ENCODE data around the gene PPDPF.
"Not testable (repeated sequence)": the region's sequence is repeated elsewhere in the genome, so short reads cannot be mapped to it uniquely, and the experiment has no call there.

PPDPF gene

GRCh38 chr20:63500902-63501817 is 19.4 kb upstream of the PPDPF start:
- DNase-seq (ENCODE audit: low spot score), result no peak

- DNase-seq (ENCODE audit: low spot score), result peak; percentile 70
Observed at GRCh38 chr20:63501818-63502670, 18.5 kb upstream of the PPDPF start.

- no peak for DNase-seq (ENCODE audit: low spot score)
Observed at GRCh38 chr20:63502671-63503172, 17.8 kb upstream of the PPDPF start.

- no peak for DNase-seq (ENCODE audit: low spot score)
Observed at GRCh38 chr20:63503524-63503923, 17.0 kb upstream of the PPDPF start.

GRCh38 chr20:63504642-63505041 is 15.9 kb upstream of the PPDPF start:
- DNase-seq (ENCODE audit: low spot score), result no peak

GRCh38 chr20:63505281-63505680 is 15.3 kb upstream of the PPDPF start:
- DNase-seq (ENCODE audit: low spot score), result no peak

GRCh38 chr20:63505723-63506122 is 14.8 kb upstream of the PPDPF start:
- no peak for DNase-seq (ENCODE audit: low spot score)

GRCh38 chr20:63507083-63507743 is 13.4 kb upstream of the PPDPF start:
- no peak for DNase-seq (ENCODE audit: low spot score)

- DNase-seq (ENCODE audit: low spot score), result no peak
Observed at GRCh38 chr20:63508072-63508768, 12.3 kb upstream of the PPDPF start.

- no peak for DNase-seq (ENCODE audit: low spot score)
Observed at GRCh38 chr20:63509088-63509564, 11.4 kb upstream of the PPDPF start.

- no peak for DNase-seq (ENCODE audit: low spot score)
Observed at GRCh38 chr20:63513207-63513606, 7.4 kb upstream of the PPDPF start.

GRCh38 chr20:63514520-63514919 is 6.0 kb upstream of the PPDPF start:
- not testable (repeated sequence) for DNase-seq (ENCODE audit: low spot score)

- DNase-seq (ENCODE audit: low spot score), result no peak
Observed at GRCh38 chr20:63517376-63518309, 2.9 kb upstream of the PPDPF start.

- no peak for DNase-seq (ENCODE audit: low spot score)
Observed at GRCh38 chr20:63518351-63518861, 2.2 kb upstream of the PPDPF start.

GRCh38 chr20:63518946-63519667 is 1.5 kb upstream of the PPDPF start:
- no peak for DNase-seq (ENCODE audit: low spot score)

- DNase-seq (ENCODE audit: low spot score), result no peak
Observed at GRCh38 chr20:63519668-63520503, 679 bp upstream of the PPDPF start.

GRCh38 chr20:63520934-63521601 is 503 bp downstream of the PPDPF start:
- DNase-seq (ENCODE audit: low spot score), result peak; percentile 67

GRCh38 chr20:63521602-63522001 is 1.0 kb downstream of the PPDPF start:
- DNase-seq (ENCODE audit: low spot score), result no peak
